ENCODE results near the gene USB1.
A peak's percentile ranks its signal among the peaks of the same experiment; 100 is the strongest.

USB1 gene

DNA sequence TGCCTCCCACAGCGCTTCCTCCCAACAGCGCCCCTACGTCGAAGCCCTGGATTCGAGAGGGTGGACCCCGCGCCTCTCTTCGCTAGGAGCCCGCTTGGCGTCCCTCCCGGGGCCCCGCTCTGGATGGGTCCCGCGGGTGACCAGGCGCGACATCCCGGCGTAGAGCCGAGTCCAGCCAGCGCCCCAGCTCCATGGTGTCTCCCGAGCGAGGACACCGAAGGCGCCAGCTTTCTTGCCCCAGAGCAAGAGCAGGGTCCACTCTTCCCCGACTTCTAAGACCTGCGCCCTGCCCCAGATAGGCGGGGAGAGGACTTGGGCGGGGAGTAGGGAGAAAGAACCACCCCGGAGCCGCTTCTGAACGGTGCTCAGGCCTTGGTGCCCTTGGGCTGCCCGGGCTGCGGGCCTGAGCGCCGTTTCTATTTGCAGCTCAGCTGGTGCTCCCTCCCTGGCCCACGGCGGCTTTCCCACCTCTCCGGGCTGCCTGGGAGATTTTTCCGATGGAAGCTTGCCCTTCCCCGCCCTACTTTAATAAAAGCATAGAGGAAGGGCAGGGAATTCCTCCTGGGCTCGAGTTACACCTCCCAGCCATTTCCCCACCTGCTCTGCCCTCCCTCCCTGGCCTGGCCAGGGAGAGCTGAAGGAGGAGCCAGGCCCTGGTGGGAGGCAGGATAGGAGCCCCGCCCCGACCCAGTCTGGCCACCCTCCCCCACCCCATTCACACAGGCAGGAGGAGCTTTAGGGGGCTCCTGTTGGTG is 26.1 kb downstream of the USB1 start (continued):
- TF ChIP-seq, protein P1, sequence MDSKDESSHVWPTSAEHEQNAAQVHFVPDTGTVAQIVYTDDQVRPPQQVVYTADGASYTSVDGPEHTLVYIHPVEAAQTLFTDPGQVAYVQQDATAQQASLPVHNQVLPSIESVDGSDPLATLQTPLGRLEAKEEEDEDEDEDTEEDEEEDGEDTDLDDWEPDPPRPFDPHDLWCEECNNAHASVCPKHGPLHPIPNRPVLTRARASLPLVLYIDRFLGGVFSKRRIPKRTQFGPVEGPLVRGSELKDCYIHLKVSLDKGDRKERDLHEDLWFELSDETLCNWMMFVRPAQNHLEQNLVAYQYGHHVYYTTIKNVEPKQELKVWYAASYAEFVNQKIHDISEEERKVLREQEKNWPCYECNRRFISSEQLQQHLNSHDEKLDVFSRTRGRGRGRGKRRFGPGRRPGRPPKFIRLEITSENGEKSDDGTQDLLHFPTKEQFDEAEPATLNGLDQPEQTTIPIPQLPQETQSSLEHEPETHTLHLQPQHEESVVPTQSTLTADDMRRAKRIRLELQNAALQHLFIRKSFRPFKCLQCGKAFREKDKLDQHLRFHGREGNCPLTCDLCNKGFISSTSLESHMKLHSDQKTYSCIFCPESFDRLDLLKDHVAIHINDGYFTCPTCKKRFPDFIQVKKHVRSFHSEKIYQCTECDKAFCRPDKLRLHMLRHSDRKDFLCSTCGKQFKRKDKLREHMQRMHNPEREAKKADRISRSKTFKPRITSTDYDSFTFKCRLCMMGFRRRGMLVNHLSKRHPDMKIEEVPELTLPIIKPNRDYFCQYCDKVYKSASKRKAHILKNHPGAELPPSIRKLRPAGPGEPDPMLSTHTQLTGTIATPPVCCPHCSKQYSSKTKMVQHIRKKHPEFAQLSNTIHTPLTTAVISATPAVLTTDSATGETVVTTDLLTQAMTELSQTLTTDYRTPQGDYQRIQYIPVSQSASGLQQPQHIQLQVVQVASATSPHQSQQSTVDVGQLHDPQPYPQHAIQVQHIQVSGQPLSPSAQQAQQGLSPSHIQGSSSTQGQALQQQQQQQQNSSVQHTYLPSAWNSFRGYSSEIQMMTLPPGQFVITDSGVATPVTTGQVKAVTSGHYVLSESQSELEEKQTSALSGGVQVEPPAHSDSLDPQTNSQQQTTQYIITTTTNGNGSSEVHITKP (tag by site-specific recombination; IDR thresholded peaks at IDR 0.05) = peak; percentile 50; the same call in 1 of the 2 replicates
- TF ChIP-seq, protein P2, sequence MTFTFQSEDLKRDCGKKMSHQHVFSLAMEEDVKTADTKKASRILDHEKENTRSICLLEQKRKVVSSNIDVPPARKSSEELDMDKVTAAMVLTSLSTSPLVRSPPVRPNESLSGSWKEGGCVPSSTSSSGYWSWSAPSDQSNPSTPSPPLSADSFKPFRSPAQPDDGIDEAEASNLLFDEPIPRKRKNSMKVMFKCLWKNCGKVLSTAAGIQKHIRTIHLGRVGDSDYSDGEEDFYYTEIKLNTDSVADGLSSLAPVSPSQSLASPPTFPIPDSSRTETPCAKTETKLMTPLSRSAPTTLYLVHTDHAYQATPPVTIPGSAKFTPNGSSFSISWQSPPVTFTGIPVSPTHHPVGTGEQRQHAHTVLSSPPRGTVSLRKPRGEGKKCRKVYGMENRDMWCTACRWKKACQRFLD (tag by site-specific recombination; IDR thresholded peaks at IDR 0.05) = no peak
- TF ChIP-seq ZNF311 (tag by site-specific recombination; IDR thresholded peaks at IDR 0.05; ENCODE audit: borderline replicate concordance) = no peak
- TF ChIP-seq ZNF335 (tag by site-specific recombination; conservative IDR thresholded peaks at IDR 0.05) = peak; percentile 99
- TF ChIP-seq ZNF785 (tag by site-specific recombination; IDR thresholded peaks at IDR 0.05) = no peak
- TF ChIP-seq ZNF48 (tag by site-specific recombination; IDR thresholded peaks at IDR 0.05) = no peak
- peak; percentile 86; the same call in 1 of the 2 replicates for TF ChIP-seq ZBTB48 (tag by site-specific recombination; IDR thresholded peaks at IDR 0.05)
- peak; percentile 97 for TF ChIP-seq ZBTB20 (tag by site-specific recombination; IDR thresholded peaks at IDR 0.05)
- TF ChIP-seq KLF1 (tag by site-specific recombination; IDR thresholded peaks at IDR 0.05) = peak; percentile 25
- TF ChIP-seq, protein P3, sequence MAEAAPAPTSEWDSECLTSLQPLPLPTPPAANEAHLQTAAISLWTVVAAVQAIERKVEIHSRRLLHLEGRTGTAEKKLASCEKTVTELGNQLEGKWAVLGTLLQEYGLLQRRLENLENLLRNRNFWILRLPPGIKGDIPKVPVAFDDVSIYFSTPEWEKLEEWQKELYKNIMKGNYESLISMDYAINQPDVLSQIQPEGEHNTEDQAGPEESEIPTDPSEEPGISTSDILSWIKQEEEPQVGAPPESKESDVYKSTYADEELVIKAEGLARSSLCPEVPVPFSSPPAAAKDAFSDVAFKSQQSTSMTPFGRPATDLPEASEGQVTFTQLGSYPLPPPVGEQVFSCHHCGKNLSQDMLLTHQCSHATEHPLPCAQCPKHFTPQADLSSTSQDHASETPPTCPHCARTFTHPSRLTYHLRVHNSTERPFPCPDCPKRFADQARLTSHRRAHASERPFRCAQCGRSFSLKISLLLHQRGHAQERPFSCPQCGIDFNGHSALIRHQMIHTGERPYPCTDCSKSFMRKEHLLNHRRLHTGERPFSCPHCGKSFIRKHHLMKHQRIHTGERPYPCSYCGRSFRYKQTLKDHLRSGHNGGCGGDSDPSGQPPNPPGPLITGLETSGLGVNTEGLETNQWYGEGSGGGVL (tag by site-specific recombination; IDR thresholded peaks at IDR 0.05) = peak; percentile 3; the same call in 1 of the 2 replicates
- TF ChIP-seq TRIM28 (IDR thresholded peaks at IDR 0.05; ENCODE audit: borderline replicate concordance, low read length) = no peak
- TF ChIP-seq WT1 (tag by site-specific recombination; IDR thresholded peaks at IDR 0.05) = peak; percentile 61
- TF ChIP-seq ZEB2 (tag by site-specific recombination; IDR thresholded peaks at IDR 0.05) = peak; percentile 35; the same call in 1 of the 2 replicates
- TF ChIP-seq, protein P4, sequence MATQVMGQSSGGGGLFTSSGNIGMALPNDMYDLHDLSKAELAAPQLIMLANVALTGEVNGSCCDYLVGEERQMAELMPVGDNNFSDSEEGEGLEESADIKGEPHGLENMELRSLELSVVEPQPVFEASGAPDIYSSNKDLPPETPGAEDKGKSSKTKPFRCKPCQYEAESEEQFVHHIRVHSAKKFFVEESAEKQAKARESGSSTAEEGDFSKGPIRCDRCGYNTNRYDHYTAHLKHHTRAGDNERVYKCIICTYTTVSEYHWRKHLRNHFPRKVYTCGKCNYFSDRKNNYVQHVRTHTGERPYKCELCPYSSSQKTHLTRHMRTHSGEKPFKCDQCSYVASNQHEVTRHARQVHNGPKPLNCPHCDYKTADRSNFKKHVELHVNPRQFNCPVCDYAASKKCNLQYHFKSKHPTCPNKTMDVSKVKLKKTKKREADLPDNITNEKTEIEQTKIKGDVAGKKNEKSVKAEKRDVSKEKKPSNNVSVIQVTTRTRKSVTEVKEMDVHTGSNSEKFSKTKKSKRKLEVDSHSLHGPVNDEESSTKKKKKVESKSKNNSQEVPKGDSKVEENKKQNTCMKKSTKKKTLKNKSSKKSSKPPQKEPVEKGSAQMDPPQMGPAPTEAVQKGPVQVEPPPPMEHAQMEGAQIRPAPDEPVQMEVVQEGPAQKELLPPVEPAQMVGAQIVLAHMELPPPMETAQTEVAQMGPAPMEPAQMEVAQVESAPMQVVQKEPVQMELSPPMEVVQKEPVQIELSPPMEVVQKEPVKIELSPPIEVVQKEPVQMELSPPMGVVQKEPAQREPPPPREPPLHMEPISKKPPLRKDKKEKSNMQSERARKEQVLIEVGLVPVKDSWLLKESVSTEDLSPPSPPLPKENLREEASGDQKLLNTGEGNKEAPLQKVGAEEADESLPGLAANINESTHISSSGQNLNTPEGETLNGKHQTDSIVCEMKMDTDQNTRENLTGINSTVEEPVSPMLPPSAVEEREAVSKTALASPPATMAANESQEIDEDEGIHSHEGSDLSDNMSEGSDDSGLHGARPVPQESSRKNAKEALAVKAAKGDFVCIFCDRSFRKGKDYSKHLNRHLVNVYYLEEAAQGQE (tag by site-specific recombination; IDR thresholded peaks at IDR 0.05) = no peak
- no peak for TF ChIP-seq KLF7 (tag by site-specific recombination; IDR thresholded peaks at IDR 0.05; ENCODE audit: borderline replicate concordance)
- TF ChIP-seq, protein P5, sequence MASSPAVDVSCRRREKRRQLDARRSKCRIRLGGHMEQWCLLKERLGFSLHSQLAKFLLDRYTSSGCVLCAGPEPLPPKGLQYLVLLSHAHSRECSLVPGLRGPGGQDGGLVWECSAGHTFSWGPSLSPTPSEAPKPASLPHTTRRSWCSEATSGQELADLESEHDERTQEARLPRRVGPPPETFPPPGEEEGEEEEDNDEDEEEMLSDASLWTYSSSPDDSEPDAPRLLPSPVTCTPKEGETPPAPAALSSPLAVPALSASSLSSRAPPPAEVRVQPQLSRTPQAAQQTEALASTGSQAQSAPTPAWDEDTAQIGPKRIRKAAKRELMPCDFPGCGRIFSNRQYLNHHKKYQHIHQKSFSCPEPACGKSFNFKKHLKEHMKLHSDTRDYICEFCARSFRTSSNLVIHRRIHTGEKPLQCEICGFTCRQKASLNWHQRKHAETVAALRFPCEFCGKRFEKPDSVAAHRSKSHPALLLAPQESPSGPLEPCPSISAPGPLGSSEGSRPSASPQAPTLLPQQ (tag by site-specific recombination; IDR thresholded peaks at IDR 0.05) = peak; percentile 88
- TF ChIP-seq ZNF341 (tag by site-specific recombination; IDR thresholded peaks at IDR 0.05; ENCODE audit: low read depth) = peak; percentile 82
- peak; percentile 68 for TF ChIP-seq GLIS1 (tag by site-specific recombination; IDR thresholded peaks at IDR 0.05)
- TF ChIP-seq ZNF76 (tag by site-specific recombination; IDR thresholded peaks at IDR 0.05; ENCODE audit: borderline replicate concordance, low read depth) = no peak
- TF ChIP-seq PRDM1 (tag by site-specific recombination; IDR thresholded peaks at IDR 0.05) = no peak
- no peak for TF ChIP-seq SCRT1 (tag by site-specific recombination; IDR thresholded peaks at IDR 0.05; ENCODE audit: borderline replicate concordance)
- peak; percentile 57 for TF ChIP-seq SP2 (tag by site-specific recombination; IDR thresholded peaks at IDR 0.05)
- TF ChIP-seq ZXDB (tag by site-specific recombination; IDR thresholded peaks at IDR 0.05) = peak; percentile 80
- no peak for TF ChIP-seq ZNF701 (tag by site-specific recombination; IDR thresholded peaks at IDR 0.05)
- peak; percentile 56 for TF ChIP-seq SP3 (tag by site-specific recombination; IDR thresholded peaks at IDR 0.05)
- TF ChIP-seq ZNF600 (tag by site-specific recombination; IDR thresholded peaks at IDR 0.05) = peak; percentile 65; the same call in 1 of the 2 replicates
- TF ChIP-seq SETDB1 (IDR thresholded peaks at IDR 0.05; ENCODE audit: insufficient read length, low read length) = no peak

Data from HEK293 (cell line).